Stimulated activated CD8-positive, alpha-beta memory T cell treated with anti-CD3 and anti-CD28 coated beads, Interleukin-12 subunit alpha, Interleukin-12 subunit beta, amount 100 ng/mL, for 1 hour (primary cell): Measurements from ENCODE around the gene FIZ1.
A peak's percentile ranks its signal among the peaks of the same experiment; 100 is the strongest.

Experiments
- DNase-seq: peaks from one replicate; pipeline ENCODE4 v3.0.0-alpha.2; 2020; ENCODE audit warnings: low read depth

The FIZ1 gene

GRCh38 chr19:55635856-55636440 is 36.6 kb upstream of the FIZ1 start:
- DNase-seq, result no peak

DNA sequence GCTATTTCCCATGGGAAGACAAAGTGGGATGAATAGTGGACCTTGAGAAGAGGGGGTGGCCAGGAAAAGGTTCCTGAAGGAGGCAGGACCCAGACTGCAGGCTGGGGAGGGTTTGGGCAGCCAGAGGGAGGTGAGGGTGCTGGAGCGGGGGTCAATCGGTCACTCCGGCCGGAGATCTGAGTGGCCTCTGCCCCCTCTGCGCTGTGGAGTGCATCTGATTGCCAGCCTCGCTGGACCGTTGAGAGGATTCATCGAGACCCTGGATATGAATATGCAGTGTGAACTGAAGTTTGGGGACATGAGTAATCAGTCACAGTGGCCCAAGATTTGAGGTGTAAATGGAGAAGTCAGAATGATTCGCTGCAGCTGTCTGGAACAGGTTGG is 36.0 kb upstream of the FIZ1 start:
- no peak for DNase-seq

GRCh38 chr19:55633861-55634260 is 34.5 kb upstream of the FIZ1 start:
- DNase-seq, result no peak

GRCh38 chr19:55632463-55632834 is 33.1 kb upstream of the FIZ1 start:
- DNase-seq, result peak; percentile 83

DNA sequence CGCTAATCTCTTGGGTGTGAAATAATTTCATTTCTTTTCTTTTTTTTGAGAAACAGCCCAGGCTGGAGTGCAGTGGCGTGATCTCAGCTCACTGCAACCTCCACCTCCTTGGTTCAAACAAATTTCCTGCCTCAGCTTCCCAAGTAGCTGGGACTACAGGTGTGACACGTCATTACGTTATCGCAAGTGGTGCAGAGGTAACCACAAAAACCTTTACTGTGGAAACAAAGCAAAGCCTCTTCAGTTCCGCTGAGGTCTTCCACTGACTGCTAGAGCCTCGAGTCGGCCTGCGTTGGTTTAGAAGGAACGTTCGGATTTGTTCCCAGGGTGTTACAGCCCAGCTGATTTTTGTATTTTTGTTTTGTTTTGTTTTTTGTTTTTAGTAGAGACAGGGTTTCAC is 27.0 kb upstream of the FIZ1 start:
- DNase-seq, result no peak

- DNase-seq, result no peak
These were observed 25.6 kb upstream of the FIZ1 start for GRCh38 chr19:55625004-55625326.

GRCh38 chr19:55624109-55625003 is 25.0 kb upstream of the FIZ1 start, which contains the start of gene ZNF784:
TSS of gene ZNF784 (minus strand) at chr19:55624566. CDS start at chr19:55624561, 5 bp downstream.
- peak; percentile 92 for DNase-seq

GRCh38 chr19:55623561-55623960 is 24.2 kb upstream of the FIZ1 start:
- no peak for DNase-seq

DNA sequence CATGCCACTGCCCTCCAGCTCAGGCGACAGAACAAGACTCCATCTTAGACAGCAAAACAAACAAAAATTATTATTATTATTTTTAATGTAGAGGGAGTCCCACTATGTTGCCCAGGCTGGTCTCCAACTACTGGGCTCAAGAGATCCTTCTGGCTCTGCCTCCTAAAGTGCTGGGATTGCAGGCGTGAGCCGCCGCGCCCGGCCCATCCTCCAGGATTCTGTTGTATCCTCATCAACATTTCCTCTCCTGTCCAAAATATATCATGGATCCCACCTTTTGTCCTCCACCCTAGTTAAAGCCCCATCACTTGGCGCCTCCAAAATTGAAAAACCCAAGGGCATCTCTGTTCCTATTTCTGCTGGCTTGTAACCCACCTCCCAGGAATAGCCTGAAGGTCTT is 23.8 kb upstream of the FIZ1 start:
- DNase-seq, result no peak

GRCh38 chr19:55622242-55622969 is 23.1 kb upstream of the FIZ1 start:
- DNase-seq, result no peak

DNA sequence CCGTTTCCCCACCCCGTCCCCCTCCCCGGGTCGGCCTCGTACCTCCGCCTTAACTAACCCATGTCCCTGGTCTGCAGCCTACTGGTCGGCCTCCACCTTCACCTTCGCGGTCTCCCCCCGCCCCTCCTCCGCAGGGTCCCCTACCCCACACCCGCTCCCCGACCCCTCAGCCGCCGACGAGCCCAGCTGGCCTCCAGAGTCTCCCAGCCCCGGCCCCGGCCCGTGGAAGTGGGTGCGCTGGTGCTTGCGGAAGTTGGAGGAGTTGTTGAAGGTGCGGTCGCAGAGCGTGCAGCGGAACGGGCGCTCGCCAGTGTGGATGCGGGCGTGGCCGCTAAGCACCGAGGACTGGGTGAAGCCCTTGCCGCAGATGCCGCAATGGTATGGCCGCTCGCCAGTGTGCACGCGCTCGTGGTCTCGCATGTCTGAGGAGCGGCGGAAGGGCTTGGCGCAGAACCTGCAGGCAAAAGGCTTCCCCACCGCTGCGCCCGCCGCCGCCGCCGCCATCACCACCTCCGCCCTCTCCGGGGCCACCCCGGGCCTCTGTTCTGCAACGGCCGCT is 22.4 kb upstream of the FIZ1 start:
- no peak for DNase-seq

DNA sequence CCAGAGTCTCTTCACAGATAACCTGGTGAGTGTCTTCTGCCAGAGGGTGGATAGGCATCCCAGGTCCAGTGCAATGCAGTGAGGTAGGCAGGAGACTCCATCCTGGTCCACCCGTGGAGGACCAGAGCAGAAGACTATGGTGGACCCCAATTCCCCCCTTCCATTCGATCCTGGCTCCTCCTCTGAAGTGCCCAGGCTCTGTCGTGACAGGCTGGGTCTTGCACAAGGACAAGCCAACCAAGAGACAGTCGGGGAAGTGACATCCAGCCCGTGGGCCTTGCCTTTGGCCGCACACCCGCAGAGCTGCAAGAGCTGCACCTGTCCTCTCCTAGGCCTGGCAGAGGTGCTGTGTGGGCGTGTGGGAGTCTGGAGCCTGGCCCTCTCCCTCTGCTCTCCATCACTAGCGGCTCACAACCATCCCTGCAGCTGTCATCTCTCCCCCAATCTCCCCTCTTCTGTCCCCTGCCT is 21.9 kb upstream of the FIZ1 start:
- no peak for DNase-seq

DNA sequence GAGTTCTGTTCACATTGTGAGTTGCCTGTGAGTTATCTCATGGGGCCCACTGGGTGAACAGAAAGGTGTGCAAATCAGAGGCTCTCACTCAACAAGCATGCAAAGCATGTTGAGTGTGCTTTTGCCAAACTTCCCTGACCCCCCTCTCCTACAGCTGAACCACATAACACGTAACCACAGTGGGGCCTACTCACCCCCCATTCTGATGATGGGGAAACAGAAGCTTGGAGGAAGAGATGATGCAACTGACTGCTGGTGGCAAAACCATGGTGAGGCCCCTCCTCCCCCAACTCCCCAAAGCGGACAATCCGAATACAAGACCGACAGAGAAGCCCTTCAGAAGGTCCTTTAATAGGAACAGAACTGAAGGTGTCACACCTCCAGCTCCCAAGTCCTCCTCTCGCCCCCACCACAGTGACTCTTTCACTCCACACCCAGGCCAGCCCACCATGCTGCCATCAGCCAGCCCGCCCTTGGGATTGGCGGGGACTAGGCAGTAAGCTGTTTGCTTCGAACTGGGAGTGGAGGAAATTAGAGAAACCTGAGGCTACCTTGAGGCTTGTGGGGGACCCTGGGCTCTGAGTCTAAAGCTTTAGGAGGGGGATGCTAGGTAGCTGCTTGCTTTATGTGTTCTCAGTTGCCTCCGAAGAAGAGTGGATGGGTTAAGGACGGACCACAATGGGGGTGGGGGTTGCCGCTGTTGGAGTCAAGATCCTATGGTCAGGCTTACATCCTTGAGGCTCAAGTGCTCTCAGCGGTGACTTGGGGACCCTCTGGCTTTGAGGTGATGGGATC is 21.3 kb upstream of the FIZ1 start:
- DNase-seq, result no peak

- no peak for DNase-seq
These were observed 20.0 kb upstream of the FIZ1 start for GRCh38 chr19:55619286-55619685.

- no peak for DNase-seq
These were observed 19.1 kb upstream of the FIZ1 start for GRCh38 chr19:55618426-55618825.

DNA sequence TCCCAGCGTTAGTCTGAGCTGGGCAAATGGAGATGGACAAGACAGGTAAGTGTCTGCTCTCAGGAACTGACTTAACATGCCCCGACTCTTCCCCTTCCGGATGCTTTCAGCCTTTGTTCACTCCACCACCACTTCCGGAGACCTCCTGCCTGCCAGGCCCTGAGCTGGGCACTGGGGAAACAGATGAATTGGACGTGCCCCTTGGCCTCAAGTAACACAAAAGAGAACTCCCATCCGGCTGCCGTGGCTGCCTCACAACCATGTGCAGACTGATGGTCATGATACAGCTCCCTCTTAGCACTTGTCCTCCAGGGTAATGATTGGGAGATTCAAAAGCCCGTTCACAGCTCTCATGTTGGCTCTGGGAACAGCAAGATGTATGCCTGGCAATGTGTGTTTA is 18.1 kb upstream of the FIZ1 start:
- DNase-seq, result no peak

DNA sequence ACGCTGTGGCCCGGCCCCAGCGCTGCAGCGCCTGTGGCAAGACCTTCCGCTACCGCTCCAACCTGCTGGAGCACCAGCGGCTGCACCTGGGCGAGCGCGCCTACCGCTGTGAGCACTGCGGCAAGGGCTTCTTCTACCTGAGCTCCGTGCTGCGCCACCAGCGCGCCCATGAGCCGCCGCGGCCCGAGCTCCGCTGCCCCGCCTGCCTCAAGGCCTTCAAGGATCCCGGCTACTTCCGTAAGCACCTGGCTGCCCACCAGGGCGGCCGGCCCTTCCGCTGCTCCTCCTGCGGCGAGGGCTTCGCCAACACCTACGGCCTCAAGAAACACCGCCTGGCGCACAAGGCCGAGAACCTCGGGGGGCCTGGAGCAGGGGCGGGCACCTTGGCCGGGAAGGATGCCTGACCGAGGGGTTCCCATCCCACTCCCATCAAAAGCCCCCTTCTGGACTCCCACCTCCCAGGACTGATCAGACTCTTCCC is 17.1 kb upstream of the FIZ1 start:
- no peak for DNase-seq

- no peak for DNase-seq
These were observed 16.5 kb upstream of the FIZ1 start for GRCh38 chr19:55615543-55616394.

DNA sequence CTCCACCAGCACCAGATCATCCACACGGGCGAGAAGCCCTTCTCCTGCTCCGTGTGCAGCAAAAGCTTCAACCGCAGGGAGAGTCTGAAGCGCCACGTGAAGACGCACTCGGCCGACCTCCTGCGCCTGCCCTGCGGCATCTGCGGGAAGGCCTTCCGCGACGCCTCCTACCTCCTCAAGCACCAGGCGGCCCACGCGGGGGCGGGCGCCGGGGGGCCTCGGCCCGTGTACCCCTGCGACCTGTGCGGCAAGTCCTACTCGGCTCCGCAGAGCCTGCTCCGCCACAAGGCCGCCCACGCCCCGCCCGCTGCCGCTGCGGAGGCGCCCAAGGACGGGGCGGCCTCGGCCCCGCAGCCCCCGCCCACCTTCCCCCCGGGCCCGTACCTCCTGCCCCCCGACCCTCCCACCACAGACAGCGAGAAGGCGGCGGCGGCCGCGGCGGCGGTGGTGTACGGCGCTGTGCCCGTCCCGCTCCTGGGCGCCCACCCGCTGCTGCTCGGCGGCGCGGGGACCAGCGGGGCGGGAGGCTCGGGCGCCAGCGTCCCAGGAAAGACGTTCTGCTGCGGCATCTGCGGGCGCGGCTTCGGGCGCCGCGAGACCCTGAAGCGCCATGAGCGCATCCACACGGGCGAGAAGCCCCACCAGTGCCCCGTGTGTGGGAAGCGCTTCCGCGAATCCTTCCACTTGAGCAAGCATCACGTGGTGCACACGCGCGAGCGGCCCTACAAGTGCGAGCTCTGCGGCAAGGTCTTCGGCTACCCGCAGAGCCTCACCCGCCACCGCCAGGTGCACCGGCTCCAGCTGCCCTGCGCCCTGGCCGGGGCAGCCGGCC is 15.6 kb upstream of the FIZ1 start:
- no peak for DNase-seq
